GM21360 (cell line): Measurements from ENCODE around the gene CNNM3.
"Not testable (repeated sequence)": the region's sequence is repeated elsewhere in the genome, so short reads cannot be mapped to it uniquely, and the experiment has no call there.

Source experiments
- ATAC-seq: cut with Tn5 transposase; IDR thresholded peaks from one replicate; pipeline ENCODE4 v1.9.1; 2021; ENCODE audit warnings: mild to moderate bottlenecking, moderate library complexity; ENCODE audit not compliant: unreplicated experiment

The CNNM3 gene

DNA sequence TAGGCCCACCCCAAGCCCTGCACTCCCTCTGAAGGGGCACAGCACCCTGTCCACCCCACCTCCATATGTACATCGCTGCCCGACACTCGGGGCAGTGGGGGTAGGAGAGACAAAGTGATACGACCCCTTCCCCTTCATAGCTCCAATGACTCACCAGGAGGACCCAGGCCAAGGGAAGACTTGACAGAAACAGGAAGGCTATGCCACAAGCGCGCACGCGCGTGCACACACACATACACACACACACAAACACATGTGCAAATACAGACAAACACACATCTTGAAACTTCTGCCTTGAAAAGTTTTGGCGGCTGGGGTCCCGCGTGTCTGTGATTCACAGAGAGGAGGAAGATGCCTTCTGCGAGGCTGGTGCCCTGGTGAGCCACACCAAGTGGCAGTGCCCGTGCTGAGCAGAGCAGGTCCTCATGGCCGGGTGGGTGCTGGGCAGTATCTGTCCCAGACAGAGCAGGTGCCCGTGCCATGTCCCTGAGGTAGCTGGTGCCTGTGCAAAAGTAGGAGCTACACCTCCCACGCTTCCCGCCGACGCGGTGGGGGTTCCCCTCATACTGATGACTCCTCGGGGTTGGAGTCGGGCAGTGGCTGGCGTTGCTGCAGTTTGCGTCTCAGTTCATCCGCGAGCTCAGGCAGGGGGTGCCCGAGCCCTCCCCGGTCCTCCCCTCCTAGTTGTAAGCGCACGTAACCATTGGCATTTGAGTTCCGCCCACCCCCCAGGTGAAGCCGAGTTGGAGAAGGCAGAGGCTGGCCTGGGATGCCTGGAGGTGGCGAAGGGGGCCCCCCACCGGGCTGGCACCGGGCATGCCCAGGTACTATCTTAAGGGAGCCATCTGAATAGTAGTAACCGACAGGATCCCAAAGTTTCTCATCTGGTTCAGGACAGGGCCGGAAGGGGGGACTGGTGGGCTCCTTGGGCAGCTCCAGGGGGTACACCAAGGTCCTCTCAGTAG is 44.3 kb downstream of the CNNM3 start:
- ATAC-seq = no peak

DNA sequence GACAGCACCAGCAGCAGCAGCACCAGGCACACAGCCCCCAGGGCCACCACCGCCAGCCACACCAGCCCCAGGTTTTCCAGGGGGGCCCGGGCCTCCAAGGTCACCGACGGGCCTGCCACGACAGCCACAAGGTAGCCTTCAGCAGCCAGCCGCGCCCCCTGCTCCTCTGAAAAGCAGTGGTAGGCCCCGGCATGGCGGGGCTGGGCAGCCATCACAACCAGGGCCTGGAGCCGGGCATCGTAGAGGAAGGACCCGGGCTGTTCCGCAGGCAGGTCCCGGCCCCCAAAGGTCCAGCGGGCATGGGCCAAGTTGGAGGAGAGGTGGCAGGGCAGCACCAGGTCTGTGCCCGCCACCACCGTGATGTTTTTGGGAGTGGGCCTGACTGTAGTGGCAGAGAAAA is 45.0 kb downstream of the CNNM3 start:
- no peak for ATAC-seq

GRCh38 chr2:96863056-96863455 is 47.0 kb downstream of the CNNM3 start:
- not testable (repeated sequence) for ATAC-seq

DNA sequence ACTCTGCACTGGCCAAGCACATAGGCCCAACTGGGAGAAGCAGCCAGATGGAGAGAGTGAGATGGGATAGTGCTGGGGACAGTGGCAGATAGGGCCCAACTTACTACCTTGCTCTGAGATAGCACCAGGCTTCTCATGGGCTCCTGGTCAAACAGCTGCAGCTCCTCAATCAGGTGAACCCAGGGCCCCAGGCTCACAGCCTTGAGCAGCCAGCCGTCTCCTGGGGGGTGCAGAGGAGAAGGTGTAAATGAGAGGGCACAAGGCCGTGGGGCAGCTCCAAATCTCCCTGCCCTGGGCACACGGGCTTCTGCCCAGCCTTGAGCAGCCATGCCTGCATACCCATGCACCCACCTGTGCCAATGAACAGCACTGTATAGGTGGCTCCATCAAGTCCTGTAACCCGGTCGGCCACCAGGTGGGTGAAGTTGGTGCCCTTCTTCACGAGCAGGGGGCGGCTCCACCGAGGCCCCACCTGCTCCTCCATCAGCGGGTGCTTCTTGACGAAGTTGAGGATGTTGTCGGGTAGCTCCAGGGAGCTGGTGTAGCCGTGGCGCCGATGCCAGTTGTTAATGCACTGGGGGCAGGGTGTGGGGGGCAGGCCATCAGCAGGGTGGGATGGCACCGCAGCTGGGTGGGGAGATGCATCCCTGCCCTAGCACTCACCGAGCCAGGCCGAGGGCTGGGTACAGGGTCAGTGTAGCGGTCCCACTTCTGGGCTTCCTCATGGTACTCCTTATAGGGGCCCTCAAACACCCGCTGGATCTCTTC is 47.7 kb downstream of the CNNM3 start:
- no peak for ATAC-seq

GRCh38 chr2:96864343-96865091 is 48.4 kb downstream of the CNNM3 start:
- ATAC-seq = no peak

DNA sequence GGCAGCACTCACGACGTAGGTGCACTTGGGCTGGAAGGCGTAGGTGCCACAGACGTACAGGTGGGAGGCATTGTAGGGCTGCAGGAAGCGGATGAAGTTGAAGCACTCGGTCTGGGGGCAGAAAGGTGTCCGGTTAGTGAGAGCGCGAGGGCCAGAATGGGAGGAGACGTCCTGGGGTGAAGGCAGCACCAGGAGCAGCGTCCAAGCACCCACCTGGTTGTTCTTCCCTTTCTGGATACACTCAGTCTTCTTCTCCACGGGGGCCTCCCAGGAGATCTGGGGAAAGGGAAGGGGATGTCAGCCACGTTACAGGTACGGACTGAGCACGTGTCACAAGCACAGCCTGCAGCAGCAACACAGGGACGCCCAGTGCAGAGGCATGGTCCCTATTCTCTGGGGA is 49.6 kb downstream of the CNNM3 start:
- no peak for ATAC-seq

DNA sequence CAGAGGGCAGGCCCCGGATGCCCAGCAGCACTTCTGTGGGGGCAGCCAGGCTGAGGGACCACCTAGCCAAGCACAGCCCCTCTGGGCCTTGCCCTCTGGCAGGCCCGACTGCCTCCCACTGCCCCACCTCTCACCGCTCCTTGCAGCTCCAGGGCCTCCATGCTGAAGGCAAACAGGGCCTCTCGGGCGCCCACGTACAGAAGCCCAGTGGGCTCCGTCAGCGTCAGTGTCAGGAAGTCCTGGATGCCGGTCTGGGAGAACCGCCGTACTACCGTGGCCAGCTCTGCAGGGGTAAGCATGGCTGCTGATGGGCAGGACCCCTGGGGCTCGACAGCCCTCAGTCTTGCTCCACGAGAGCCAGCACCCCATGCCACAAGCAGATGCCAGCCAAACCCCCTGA is 50.1 kb downstream of the CNNM3 start:
- no peak for ATAC-seq

DNA sequence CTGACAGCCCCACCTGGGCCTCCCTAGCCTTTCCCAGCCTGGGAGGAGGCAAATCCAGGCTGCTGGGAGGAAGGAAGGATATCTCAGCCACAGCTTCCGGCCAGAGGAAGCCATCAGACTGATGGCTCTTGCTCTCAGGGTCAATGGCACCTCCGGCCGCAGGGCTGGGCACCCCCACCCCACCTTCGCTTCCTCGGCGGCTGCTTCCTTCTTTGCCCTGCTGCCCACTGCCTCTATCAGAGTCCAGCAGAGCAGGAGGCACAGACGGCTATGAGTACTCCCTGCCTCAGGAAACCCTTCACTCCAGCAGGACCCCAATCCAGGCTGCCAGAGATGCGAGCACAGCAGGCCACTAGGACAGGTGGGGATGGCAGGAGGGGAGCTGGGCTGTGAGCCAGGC is 50.5 kb downstream of the CNNM3 start:
- no peak for ATAC-seq

DNA sequence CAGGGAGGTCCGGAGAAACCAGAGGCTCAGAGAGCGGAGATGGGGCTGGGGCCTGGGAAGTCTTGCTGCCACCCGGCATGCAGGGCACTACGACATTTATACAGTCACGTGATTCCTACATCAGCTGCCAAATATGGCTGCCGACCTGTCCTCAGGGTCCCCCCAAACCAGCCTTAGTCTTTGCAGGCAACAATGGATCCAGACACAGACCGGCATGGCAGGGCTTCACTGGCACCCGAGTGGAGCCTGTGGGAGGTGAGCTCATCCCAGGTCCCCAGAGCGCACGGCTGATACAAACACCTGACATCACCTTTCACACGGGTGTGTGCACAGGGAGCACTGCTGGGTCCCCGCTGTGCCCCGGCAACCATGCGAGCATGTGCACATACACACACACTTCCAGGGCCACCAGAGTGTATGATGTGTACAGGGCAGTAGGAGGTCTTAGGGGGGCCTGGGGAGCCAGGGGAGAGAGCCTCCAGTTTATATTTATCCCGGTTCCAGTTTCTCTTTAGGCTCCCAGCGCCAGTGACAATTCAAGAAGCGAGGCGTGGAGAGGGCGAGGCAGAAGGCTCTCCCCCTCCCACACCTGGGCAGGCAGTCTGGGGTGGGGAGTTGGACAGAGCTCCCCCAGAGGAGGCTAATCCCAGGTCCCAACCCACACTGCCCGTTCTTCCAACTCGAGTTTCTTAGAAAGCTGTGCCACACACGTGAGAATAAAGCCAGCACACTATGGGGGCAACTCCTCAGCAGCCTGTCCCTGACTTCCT is 51.1 kb downstream of the CNNM3 start:
- ATAC-seq = no peak

GRCh38 chr2:96867756-96868554 is 51.9 kb downstream of the CNNM3 start:
- no peak for ATAC-seq

DNA sequence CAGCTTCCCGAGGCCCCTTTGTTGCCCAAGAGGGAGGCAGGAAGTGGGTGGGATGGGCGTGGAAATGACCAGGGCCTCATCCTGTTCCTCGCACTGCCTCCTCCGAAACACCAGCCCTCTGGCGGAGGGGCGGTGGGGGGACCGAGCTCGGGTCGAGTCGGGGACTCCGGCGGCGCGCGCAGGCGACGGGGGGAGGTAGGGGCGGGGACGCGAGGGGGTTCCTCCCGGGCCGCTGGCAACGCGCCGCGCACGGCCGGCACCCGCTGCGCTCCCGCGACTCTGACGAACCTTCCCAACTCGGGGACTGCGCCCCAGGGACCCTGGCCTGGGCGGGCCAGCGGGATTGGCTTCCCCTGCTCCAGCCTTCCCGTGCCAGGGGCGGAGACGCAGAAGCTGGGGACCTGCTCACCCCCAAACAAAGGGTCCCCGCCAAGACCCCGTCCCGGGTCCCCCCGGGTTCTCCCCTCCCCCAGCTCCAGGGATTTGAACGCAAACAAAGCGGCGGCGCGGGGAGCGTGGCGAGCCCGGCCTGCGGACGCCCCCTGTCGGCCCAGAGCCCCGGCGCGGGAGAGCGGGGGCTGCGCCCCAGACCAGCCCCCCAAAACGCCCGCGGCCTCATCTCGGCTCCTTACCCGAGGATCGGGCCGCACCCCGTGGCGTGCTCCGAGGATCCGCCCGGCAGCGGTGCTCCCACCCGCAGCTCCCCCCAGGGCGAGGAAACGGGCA is 52.6 kb downstream of the CNNM3 start:
- no peak for ATAC-seq

DNA sequence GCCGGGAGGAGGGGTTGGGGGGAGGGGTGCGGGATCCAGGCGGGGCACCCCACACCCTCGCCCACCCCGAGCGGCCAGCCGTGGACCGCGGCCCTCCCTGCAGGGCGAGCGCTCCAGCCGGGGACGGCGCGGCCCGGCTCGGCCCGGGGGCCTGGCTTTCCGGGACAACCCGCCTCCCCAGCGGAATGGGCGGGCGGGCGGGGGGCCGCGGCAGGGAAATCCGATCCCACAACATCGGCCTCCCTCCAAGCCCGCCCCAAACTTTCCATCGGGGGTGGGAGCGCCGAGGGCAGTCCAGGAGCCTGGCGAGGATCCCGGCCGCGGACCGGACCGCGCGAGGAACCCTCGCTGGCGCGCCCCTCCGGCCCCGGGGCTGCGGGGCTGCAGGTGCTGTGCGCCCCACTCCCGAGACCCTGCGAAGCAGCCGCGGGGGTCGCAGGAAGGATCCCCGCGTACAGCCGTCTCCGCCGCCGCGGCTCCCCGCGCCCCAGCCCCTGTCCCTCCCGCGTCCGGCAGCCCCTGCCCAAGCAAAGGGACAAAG is 53.3 kb downstream of the CNNM3 start:
- no peak for ATAC-seq

- no peak for ATAC-seq
Observed at GRCh38 chr2:96869822-96870625, 54.0 kb downstream of the CNNM3 start, which contains the start of gene SEMA4C. TSS of gene SEMA4C (minus strand) at chr2:96870080. CDS start at chr2:96867886, 2,194 bp downstream.

DNA sequence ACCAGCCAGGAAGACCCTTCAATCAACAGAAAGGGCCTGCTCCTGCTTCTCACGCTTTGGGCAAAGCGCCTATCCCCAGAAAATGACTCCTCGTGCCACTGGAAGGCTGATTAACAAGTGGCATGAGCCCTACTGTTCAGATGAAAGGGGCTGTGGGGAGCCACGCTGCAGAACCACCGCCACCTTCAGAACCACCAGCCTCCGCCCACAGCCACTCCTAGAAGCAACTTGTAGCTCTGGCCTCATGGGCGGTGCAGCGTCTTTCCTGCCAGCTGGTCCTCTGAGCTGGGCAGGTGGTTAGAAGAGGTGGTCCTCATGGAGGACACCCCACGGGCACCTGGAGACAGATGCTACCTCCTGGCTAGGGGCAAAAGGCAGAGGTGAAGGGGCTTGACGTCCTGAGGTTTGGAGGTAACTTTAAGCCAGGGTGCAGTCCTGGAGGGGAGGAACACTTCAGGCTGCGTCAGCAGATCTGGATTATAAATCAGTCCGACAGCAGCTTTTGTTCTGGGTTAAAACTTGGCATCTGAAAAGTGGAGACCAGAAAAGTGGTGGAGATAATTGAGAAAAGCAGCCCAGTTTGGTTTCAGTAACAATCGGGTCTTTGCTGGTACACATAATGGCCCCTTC is 54.7 kb downstream of the CNNM3 start:
- ATAC-seq = no peak

- ATAC-seq = no peak
Observed at GRCh38 chr2:96872591-96873349, 56.7 kb downstream of the CNNM3 start.

DNA sequence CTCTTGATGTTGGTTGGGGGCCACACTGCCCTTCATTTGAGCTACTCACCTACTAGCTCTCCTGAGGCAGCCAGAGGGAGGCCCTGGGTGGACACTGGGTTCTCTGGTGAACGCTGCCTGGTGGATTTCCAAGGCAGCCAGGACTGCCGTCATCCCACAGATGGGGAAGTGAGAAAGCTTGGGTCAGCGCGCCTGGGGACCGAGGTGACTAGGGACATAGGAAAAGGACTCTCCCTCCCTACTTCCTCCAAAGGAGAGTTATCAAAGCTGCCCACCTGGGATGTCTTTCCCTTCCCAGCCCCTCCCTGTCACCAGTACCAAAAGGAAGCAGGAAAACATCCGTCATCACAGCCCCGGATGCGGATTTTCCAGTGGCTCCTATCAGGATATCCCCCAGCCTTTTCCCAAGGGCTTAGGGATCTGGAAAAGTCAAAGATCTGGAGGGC is 57.6 kb downstream of the CNNM3 start:
- ATAC-seq = no peak
